NK-92 (cell line): ENCODE measurements around the gene ARHGEF38.
"Not testable (repeated sequence)": the region's sequence is repeated elsewhere in the genome, so short reads cannot be mapped to it uniquely, and the experiment has no call there.

Source experiments
- DNase-seq: peaks from one replicate; lab custom pipeline; 2025; ENCODE audit not compliant: unreplicated experiment; lab: John Stamatoyannopoulos, UW

ARHGEF38 gene

DNA sequence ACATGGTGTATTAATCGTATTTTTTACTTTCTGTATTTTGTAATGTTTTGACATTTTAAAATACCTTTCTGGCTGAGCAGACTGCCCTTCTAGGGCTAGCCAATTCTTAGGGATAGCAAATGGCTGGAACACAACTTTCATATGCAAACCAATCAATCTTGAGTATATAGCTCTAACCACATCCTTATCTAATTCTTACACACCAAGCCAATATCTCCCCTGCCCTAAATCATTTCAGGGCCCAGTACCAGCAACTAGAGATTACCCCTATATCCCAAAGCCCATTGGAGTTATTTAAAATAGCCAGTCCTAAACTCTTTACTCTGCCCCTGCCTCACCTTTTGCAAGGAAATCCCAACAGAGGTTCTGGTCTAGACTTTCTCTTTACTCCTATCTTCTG lies 97.8 kb downstream of the ARHGEF38 start:
- no peak for DNase-seq

DNA sequence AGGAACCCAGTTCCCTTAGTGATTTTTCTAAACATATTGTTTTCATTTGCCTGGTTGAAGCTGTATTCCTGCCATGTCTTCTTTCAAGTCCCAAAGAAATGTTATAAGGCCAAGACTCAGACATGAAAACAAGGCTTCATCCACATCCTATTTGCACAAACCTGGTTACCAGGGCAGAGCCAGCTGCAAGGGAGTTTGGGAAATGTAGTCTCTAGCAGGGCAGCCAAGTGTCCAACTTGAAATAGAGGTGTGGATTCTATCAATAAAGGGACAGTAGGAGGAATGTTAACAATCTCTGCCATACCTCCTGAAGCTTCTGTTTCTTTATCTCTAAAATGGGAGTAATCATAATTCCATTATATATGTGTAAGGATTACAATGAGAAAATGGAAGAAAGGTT lies 99.5 kb downstream of the ARHGEF38 start:
- DNase-seq = no peak

DNA sequence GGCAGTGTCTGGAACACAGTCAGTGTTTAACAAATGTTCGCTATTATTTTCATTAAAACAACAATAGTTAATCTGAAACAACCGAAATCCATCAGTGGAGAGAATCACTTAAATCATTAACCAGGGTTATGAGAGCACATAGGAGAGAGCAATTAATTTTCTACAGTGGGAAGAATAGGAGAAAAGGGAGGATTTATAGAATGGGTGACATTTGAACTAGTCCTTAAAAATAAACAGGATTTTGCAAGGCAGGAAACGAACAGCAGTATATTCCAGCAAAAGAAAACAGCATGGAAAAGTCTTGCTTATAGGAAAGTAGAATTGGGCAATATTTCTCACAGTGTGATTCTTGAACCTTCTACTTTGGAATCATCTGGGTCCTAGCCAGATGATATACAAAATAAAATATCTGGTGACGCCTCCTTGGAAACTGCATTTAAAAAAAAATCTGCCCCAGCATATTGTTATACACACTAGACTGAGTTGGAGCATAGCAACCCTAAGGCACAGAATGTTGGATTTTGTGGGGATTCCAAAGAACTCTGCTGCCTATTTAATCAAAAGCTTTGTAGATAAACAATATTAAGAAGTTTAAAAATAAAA lies 100.0 kb downstream of the ARHGEF38 start:
- DNase-seq = no peak

DNA sequence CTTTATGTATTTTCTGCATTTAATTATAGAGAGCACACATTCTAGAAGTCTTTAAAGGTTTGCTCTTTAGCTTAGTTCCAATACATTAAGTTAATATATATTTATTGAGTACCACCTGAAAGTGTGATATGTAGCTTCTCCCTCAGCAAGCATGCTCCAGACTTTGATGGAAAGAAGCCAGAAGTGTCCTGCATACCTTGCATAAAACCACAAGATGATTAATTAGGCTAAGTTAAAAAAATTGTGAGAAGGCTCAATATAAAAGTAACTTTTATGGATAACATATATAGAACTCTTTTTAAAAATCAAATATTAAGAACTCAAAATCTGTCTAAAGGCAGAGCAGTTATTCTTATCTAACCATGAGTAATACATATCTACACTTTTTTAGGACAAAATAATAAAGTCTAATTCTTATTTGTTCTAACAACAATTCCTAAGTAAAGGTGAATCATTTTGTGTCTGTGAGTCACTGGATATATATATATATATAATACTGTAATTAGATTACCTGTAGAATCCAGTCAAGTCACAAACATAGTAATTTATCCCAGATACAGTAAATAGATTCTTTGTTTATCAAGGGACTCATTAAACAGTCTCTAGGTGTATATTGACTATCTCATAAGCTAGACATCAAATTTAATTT lies 104.8 kb downstream of the ARHGEF38 start:
- DNase-seq = no peak

DNA sequence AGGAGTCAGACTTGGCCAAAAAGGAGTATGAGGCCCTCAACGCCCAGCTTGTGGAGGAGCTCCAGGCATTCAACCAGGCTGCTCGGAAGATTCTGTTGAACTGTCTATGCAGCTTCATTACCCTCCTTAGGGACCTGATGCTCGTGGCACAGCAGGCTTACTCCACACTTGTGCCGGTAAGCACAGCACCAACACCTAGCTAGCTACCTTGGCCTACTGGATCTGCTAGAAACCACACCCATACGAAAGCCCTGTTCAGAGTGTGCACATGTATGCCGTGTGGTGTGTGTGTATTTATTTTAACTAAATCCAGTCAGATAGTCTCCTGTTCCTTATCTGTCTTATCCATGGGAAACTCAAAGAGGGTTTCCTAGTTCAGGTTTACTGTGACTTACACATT lies 106.8 kb downstream of the ARHGEF38 start:
- no peak for DNase-seq

DNA sequence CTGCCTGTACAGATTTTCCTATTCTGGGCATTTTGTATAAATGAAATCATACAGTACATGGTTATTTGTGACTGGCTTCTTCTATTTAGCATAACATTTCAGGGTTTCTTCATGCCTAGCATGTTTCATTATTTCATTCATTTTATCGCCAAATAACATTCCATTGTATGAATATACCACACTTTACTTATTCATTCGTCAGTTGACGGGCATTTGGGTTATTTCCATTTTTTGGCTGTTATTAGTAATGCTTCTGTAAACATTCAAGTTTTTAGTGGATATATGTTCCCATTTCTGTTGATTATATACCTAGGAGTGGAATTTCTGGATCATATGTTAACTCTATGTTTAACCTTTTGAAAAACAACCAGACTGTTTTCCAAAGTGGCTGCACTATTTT lies 108.6 kb downstream of the ARHGEF38 start:
- DNase-seq = no peak

DNA sequence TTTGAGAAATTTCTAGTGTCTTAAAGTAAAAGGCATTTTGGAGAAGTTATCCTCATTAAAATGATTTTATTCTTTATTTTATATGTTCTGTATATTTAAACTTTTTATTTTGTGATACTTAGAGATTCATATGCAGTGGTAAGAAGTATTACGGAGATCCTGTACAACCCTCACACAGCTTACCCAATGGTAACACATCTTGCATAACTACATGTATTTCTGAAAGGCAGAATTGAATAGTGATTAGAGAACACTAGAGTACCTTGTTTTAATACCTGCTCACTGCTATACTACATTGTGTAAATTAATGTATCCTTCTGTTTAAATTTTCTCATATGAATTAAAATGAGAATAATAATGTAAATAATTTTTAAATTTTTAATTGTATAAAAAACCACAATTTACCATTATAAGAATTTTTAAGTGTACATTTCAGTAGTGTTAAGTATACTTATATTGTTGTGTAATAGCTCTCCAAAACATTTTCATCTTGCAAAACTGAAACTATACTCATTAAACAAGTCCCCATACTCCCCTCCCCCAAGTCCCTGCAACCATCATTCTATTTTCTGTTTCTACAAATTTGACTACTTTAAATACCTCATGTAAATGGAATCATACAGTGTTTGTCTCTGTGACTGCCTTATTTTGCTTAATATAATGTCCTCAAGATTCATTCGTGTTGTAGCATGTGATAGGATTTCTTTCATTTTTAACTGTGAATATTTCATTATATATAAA lies 110.7 kb downstream of the ARHGEF38 start:
- DNase-seq = no peak

DNA sequence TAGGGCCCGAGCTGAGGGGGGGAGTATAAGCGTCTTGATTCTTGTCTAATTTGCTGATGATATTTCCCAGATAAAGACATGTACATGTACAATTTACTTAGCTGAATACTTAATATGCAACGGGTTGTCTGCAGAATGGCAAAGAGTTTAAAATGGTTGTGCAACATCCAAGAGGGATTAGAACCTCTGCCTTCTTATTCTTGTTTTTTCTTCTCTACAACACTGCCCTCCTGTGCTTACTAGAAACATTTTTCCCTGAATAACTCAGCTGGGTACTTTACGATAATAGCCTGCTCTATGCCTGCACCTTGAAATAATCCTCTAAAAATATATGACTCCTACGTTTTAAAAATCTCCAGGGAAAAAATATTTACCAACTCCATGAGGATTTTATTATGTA lies 114.3 kb downstream of the ARHGEF38 start:
- no peak for DNase-seq

DNA sequence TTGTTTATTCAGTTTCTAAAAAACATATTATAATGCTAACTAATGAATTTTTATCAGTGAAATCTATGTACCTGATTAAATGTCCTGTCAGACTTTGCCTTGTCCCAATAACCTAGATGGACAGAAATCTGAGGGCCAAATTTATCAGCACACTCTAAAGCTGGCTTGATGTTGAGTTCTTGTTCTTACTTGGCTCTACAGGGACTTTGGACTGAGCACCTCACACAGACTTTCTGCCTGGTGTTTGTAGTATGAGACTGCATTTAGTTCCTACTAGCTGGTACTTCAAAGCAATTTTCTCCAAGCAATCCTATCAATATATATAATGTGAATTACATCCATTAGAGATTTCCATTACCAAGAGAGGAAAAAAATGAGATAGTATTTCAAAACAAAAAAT lies 118.3 kb downstream of the ARHGEF38 start:
- DNase-seq = no peak

DNA sequence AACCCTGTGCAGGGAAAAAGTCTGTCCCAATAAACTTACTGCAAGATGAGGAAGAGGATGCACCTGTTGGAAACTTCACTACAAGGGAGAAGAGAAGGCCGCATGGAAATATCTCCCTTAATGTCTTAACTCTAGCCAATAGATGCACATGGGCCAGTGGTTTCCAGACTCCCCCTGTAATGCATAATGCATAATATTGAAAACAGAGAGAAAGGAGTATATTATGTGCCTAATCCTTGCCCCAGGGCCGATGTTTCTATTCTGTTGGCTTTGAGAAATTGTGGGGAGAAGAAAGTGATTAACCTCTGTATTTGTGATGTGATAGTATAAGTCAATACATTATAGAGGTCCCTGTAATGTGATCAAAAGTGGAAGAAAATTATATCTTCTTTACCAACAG lies 118.9 kb downstream of the ARHGEF38 start:
- no peak for DNase-seq

DNA sequence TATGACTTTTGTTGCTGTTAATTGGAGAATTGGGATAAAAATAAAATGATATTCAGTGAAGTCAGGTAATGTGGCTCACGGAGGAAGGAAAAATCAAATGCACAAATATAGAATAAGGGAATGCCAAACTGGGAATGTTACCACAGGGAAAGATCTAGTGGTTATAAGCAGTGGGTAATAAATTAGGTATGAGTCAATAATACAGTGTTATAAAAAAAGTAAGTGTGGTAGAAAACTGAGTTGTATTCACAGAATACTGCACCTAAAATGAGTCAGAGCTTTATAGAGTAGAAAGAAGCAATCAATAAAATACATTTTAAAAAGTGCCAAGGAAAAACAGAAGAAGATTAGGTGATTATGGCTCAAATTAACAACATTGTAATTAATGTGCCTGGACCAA lies 121.6 kb downstream of the ARHGEF38 start:
- no peak for DNase-seq

DNA sequence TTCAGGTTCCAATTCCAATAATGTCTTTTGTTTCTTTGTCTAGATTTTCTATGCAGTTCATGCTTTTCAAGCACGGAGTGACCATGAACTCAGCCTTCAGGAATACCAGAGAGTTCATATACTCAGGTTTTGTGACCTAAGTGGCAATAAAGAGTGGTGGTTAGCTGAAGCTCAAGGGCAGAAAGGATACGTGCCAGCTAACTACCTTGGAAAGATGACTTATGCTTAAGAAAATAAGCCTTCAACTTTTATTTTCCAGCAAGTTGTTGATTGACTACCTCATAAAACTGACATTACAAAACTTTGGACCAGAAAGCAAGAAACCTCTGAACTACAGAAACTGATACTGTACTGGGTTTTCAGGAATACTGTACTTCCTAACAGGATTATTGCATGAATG lies 125.3 kb downstream of the ARHGEF38 start:
- no peak for DNase-seq

DNA sequence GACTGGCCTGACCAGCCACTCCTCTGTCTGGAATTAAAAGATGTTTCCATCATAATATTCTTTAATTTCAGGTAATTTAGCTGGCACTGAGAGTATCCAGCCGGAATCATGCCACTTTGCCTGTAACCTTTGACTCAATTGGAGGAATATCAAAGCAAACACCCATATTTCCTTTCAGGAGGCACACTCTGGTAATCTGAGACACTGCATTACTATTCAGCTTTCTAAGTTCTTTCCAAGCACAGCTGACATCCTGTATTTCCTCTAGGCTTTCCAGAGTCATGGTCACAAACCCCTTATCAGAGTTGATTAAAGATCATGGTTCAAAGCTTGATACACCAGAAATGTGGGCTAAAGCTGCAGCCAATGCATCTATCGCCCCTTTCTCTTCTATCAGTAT lies 126.8 kb downstream of the ARHGEF38 start:
- DNase-seq = no peak

DNA sequence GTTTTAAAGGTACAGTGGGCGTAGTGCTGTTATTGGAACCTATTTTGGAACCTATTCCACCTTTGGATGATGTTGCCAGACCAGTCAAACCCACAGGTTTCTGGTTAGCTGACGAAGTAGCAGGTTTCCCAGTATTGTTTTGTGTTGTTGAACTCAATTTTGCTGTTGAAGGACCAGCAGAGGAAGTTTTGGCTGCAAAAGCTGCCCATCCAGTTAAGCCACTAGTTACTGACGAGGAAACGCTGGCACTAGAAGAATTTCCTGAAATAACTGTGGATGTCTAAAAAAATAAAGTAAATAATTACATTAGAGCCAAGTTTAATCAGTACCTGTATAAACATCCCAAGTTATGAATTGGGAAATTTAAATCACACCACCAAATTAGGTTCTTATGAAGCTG lies 130.6 kb downstream of the ARHGEF38 start:
- no peak for DNase-seq

DNA sequence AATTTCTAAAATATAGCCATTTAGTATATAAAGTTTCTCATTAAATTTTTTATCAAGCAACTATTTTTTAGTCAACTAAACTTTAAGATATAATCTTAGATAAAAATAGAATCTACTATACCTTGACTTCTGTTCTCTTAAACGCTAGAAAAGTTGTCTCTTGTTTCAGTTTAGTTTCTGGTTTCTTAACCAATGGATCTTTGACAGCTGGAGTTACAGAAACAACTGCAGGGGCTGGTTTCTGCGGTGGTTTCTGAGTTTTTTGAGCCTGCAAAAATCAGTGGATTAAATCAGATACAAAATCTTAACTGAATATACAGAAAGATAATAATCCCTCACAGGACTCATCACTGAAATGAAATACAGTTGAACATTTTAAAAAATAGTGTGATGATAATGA lies 134.2 kb downstream of the ARHGEF38 start:
- no peak for DNase-seq

DNA sequence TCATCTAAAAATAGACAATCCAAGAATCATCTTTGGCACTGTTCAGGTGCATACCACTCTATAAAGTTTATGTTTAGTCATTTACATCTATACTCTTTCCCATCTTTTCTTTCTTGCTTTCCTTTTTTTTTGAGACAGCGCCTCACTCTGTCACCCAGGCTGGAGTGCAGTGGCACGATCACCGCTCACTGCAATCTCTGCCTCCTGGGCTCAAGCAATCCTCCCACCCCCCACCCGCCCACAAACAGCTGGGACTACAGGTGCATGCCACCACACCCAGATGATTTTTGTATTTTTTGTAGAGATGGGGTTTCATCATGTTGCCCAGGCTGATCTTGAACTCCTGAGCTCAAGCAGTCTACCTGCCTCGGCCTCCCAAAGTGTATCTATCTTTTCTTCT lies 142.4 kb downstream of the ARHGEF38 start:
- DNase-seq = not testable (repeated sequence)

DNA sequence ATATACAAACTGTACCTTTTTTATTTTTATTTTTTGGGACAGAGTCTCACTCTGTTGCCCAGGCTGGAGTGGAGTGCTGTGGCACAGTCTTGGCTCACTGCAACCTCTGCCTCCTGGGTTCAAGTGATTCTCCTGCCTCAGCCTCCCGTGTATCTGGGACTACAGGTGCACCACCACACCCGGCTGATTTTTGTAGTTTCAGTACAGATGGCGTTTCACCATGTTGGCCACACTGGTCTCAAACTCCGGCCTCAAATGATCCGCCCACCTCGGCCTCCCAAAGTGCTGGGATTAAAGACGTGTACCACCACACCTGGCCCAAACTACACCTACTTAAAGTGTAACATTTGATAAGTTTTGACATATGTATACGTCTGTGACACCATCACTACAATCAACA lies 143.4 kb downstream of the ARHGEF38 start:
- DNase-seq = not testable (repeated sequence)

DNA sequence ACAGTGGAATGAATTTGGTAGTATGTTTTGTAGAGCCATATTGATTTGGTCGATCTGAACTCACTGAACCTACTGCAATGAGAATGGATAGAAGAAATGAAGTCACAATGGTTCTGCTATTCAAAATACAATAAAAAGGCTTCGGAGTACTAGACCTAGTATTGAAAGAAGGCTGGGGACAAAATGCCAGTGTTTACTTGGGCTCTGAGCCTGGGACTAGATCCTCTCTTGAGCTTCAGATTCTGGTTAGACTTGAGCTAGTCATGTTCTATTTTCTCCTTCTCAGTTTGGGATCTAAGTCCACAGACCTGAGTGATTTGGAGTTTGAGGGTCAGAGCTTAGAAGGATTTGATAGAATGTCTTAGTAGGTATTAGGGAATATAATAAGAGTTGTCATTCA lies 146.2 kb downstream of the ARHGEF38 start:
- DNase-seq = no peak

DNA sequence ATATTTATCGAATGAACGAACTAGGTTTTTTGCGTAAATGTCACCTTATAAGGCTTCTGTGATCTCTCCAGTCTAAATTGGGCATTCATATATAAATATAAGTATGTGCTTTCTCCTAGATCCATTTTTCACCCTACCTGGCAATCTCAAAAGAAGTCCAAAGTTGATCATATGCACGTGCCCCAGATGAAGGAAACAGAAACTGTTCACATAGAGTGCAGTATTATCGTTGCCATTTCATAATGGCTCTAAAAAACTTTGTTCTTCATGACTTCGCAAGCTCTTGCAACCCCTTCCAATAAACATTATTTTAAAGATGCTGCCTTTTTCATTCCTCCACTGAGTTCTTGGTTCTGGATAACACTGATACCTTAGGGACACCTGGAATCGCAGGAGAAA lies 155.4 kb downstream of the ARHGEF38 start:
- DNase-seq = no peak

DNA sequence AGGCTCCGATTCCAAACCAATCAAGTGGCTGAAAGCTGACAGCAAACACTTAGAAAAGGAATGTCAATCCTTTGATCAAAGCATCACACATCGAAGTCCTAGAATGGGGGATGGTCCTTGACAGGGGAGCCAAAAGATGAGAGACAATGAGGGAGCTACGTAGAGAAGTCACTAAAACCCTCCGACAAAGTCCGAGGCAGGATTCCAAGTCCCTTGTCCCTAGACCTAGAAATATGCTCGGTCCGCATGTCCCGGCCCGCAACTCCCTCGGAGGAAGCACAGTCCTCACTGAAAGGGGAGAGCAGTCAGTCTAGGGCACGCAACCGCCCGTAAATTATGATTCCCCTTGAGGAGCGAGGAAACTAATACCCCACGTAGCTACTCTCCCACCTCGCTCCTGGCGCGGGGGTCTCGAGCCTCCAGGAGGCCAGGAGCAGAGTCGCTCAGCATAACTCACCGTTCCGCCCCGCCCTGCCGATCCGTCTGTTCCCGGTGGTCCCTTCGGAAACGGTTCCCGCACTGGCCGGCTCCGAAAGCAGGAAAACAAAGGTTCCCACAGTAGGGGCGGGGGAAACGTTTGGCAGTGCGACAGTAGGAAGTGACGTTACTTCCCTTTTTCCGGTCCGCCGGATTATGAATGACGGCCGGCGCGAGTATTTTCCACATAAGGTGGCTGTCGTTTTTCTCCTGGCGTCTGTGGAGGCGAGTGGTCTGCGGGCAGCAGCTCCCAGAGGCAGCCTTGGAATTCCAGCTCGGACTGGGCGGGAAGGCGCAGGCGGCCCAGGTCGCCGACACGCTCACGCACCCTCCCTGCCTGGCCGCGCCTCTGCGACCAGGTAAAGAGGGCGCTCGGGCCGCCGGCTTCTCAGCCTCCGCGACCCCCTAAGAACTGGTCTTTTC lies 156.0 kb downstream of the ARHGEF38 start, which contains the start of the genes GSTCD and INTS12:
Gene GSTCD, plus strand, starts transcription at position 604 of the 900 bp plus-strand sequence. CDS start 8,830 bp downstream, outside the sequence.
Gene INTS12, minus strand, starts transcription at position 509 of the 900 bp plus-strand sequence. CDS start 8,684 bp downstream, outside the sequence.
- DNase-seq = peak; percentile 37

DNA sequence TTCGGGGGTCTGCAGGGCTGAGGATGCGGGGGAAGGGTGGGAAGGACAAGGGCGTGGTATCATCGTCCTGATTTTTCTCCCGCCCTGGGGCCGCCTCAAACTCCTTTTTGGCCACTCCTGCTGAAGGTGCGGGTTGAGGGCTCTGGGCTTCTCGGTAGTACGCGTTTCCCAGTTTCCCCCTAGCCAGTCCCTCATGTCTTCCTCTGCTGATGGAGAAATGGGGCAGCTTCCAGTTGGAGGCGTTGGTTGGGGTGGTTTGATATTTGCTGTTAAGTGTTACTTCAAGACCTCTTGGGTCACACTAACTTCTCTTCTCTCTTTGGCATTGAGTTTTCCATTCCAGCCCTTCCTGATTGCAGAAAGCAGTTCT lies 156.6 kb downstream of the ARHGEF38 start:
- no peak for DNase-seq
